A549 (cell line): Measurements from ENCODE around the gene DDX1. TPM values are rescaled to one million over a fixed set of nuclear protein-coding genes. Genes with fewer than 3 reads are reported as not detected.

Source experiments
- ATAC-seq, 2 experiments: fragments of 200-7000 bp in 1 of 2; fragments of >200 bp in 1 of 2; cut with Nextera tagmentation in 1 of 2; cut with Tn5 transposase in 1 of 2; 3 replicates each; pipeline versions ENCODE4 v1.8.0 to v1.9.1; 2018 to 2020; ENCODE audit warnings: mild to moderate bottlenecking in 1 of 2, moderate library complexity in 1 of 2
- CTCF ChIA-PET: fragments of 300-600 bp; sonication (Branson Sonifier 250); formaldehyde crosslinking; extraction: SDS; loops from one replicate; lab custom pipeline; 2021; ENCODE audit warnings: antibody characterized with exemption, inconsistent platforms; lab: Yijun Ruan, JAX
- POLR2A ChIA-PET: fragments of 350-600 bp; formaldehyde crosslinking; extraction: SDS; loops from one replicate; lab custom pipeline; 2021; ENCODE audit warnings: antibody characterized with exemption, inconsistent platforms; lab: Yijun Ruan, JAX
- DNase-seq, 2 experiments: peaks; one replicate each; pipeline versions ENCODE4 v3.0.0 to v3.0.0-alpha.2; 2011 to 2016; ENCODE audit warnings: low read depth in 1 of 2, low spot score in 1 of 2
- FAIRE-seq: peaks from 2 replicates; lab custom pipeline; 2011; peaks lifted over from hg19 to GRCh38; lab: Jason Lieb, UNC
- H3K27ac ChIP-seq, 2 experiments: fragments of >200 bp; sonication (Bioruptor Twin); formaldehyde crosslinking; 3 replicates each; pipeline ENCODE4 v1.5.1; 2016 to 2017
- H3K4me1 ChIP-seq: fragments of >200 bp; sonication (Bioruptor Twin); formaldehyde crosslinking; 3 replicates; pipeline ENCODE4 v1.6.1; 2016
- H3K4me2 ChIP-seq: fragments of >200 bp; sonication (Bioruptor Twin); formaldehyde crosslinking; 3 replicates; pipeline ENCODE4 v1.6.1; 2016
- H3K4me3 ChIP-seq: fragments of >200 bp; sonication (Bioruptor Twin); formaldehyde crosslinking; 3 replicates; pipeline ENCODE4 v1.5.1; 2016
- H3K9me3 ChIP-seq: fragments of >200 bp; sonication (Bioruptor Twin); formaldehyde crosslinking; 3 replicates; pipeline ENCODE4 v1.6.1; 2016
- CEBPB ChIP-seq, 2 experiments: fragments of >200 bp in 1 of 2; sonication (Bioruptor Twin) in 1 of 2; formaldehyde crosslinking in 1 of 2; IDR thresholded peaks; 2 replicates each; pipeline ENCODE4 v1.6.1; 2012 to 2016
- CTCF ChIP-seq: fragments of >200 bp; sonication (Bioruptor Twin); formaldehyde crosslinking; IDR thresholded peaks from 3 replicates; pipeline ENCODE4 v1.5.1; 2016
- FOSL2 ChIP-seq, 2 experiments: fragments of 450-650 bp in 1 of 2; fragments of >200 bp in 1 of 2; sonication (Bioruptor Twin) in 1 of 2; formaldehyde crosslinking; IDR thresholded peaks; 2 replicates each; pipeline versions ENCODE4 v1.5.0 to v1.6.1; 2016 to 2020; ENCODE audit warnings: mild to moderate bottlenecking in 1 of 2, moderate library complexity in 1 of 2
- HOXB5 ChIP-seq: fragments of 250-450 bp; sonication (Bioruptor Pico); IDR thresholded peaks from 2 replicates; pipeline ENCODE4 v1.5.0; 2020; ENCODE audit warnings: mild to moderate bottlenecking, moderate library complexity
- JUN ChIP-seq, 2 experiments: fragments of >200 bp; sonication (Bioruptor Twin); formaldehyde crosslinking; IDR thresholded peaks; 2 replicates in 1 of 2; 3 replicates in 1 of 2; pipeline ENCODE4 v1.6.1; 2016 to 2017
- JUNB ChIP-seq: fragments of >200 bp; sonication (Bioruptor Twin); formaldehyde crosslinking; IDR thresholded peaks from 2 replicates; pipeline ENCODE4 v1.6.1; 2016
- MAFK ChIP-seq: fragments of 450-650 bp; IDR thresholded peaks from 2 replicates; pipeline ENCODE4 v1.6.1; 2014; ENCODE audit not compliant: partially characterized antibody
- MAZ ChIP-seq: fragments of 150-350 bp; IDR thresholded peaks from 2 replicates; pipeline ENCODE4 v1.6.1; 2014; ENCODE audit warnings: antibody characterized with exemption, low read depth, low read length, borderline replicate concordance
- NPAS2 ChIP-seq: fragments of 250-450 bp; sonication (Bioruptor Pico); IDR thresholded peaks from 2 replicates; pipeline ENCODE4 v1.8.0; 2022; ENCODE audit warnings: mild to moderate bottlenecking, moderate library complexity, borderline replicate concordance
- RAD21 ChIP-seq, 2 experiments: fragments of >200 bp in 1 of 2; sonication (Bioruptor Twin) in 1 of 2; formaldehyde crosslinking in 1 of 2; IDR thresholded peaks in 1 of 2; conservative IDR thresholded peaks in 1 of 2; 2 replicates in 1 of 2; 3 replicates in 1 of 2; pipeline ENCODE4 v1.6.1; 2012 to 2018; ENCODE audit warnings: inconsistent platforms in 1 of 2
- RARB ChIP-seq: fragments of 250-450 bp; sonication (Bioruptor Pico); IDR thresholded peaks from 2 replicates; pipeline ENCODE4 v1.8.0; 2021; ENCODE audit warnings: mild to moderate bottlenecking, moderate library complexity
- SMC3 ChIP-seq: fragments of >200 bp; sonication (Bioruptor Twin); formaldehyde crosslinking; IDR thresholded peaks from 3 replicates; pipeline ENCODE4 v1.6.1; 2018; ENCODE audit warnings: inconsistent platforms
- TFCP2L1 ChIP-seq: fragments of 250-450 bp; sonication (Bioruptor Pico); IDR thresholded peaks from 2 replicates; pipeline ENCODE4 v1.5.0; 2021; ENCODE audit warnings: mild to moderate bottlenecking
- TP53 ChIP-seq: fragments of 250-450 bp; sonication (Bioruptor Pico); IDR thresholded peaks from 2 replicates; pipeline ENCODE4 v1.5.0; 2021; ENCODE audit warnings: mild to moderate bottlenecking, moderate library complexity
- ZC3H11A ChIP-seq: fragments of 450-650 bp; IDR thresholded peaks from 2 replicates; pipeline ENCODE4 v1.6.1; 2014; ENCODE audit warnings: antibody characterized with exemption, mild to moderate bottlenecking
- ZNF302 ChIP-seq: fragments of 250-450 bp; sonication (Bioruptor Pico); IDR thresholded peaks from 2 replicates; pipeline ENCODE4 v1.9.0; 2021; ENCODE audit warnings: inconsistent platforms, mild to moderate bottlenecking, moderate library complexity
- ZSCAN20 ChIP-seq: fragments of 250-450 bp; sonication (Bioruptor Pico); IDR thresholded peaks from 2 replicates; pipeline ENCODE4 v1.8.0; 2022; ENCODE audit warnings: mild to moderate bottlenecking, moderate library complexity
- whole genome bisulfite sequencing: methylation state at CpG from one replicate; pipeline ENCODE4 v1.1.6; 2017; ENCODE audit errors: missing lambda C conversion rate; 5-methylcytosine and 5-hydroxymethylcytosine counted together
- polyA plus RNA-seq, 4 experiments: library from polyadenylated mRNA; depleted of rRNA in 3 of 4; stranded (reverse); fragments of >200 nt; fragmentation: RNase III in 1 of 4; extraction: RNeasy Plus Mini Kit Qiagen cat#74134 plus additional on column Dnase treatment in 1 of 4; gene quantifications; 2 replicates in 3 of 4; 3 replicates in 1 of 4; pipeline ENCODE4 v1.2.3, GENCODE V29; 2011 to 2017
- TF ChIP-seq, protein P1 (sequence below): fragments of 200-600 bp; sonication (generic); IDR thresholded peaks from 2 replicates; pipeline ENCODE4 v1.6.1; 2016; ENCODE audit warnings: antibody characterized with exemption, mild to moderate bottlenecking, moderate library complexity

DDX1 gene
- polyA plus RNA-seq, 2 of the 4 experiments (the other 2 are of a cell fraction), result 157 to 214 TPM

- POLR2A ChIA-PET, result no interaction called here
Observed at GRCh38 chr2:15642815-15643500, 51.3 kb downstream of the DDX1 start.

GRCh38 chr2:15643791-15644585 is 52.3 kb downstream of the DDX1 start:
- ATAC-seq (no peak), DNase-seq (no peak), FAIRE-seq (no peak)
- POLR2A ChIA-PET, result no interaction called here
- Histone ChIP-seq H3K4me3 (no peak overlapping the region), H3K4me1 (no peaks in the 10 kb centered on the region), H3K27ac (no peak overlapping the region), H3K9me3 (peaks cover 6% of the 10 kb centered on the region; the same call in 1 of the 3 replicates), H3K4me2 (no peak overlapping the region)
- CTCF ChIA-PET, result interaction anchor here (0.6 to 1.4 kb wide), 4 partner anchors 107 to 965 kb away, joined by 3 to 5 read pairs (median 4); no protein-coding TSS in a partner anchor
- no peak for TF ChIP-seq TFCP2L1
- no peak for TF ChIP-seq NPAS2 (CRISPR knock-in tag)
- no peak for TF ChIP-seq HOXB5 (CRISPR knock-in tag)
- no peak for TF ChIP-seq MAZ
- TF ChIP-seq CTCF, result no peak
- no peak for TF ChIP-seq ZSCAN20 (CRISPR knock-in tag)
- TF ChIP-seq, protein P1, sequence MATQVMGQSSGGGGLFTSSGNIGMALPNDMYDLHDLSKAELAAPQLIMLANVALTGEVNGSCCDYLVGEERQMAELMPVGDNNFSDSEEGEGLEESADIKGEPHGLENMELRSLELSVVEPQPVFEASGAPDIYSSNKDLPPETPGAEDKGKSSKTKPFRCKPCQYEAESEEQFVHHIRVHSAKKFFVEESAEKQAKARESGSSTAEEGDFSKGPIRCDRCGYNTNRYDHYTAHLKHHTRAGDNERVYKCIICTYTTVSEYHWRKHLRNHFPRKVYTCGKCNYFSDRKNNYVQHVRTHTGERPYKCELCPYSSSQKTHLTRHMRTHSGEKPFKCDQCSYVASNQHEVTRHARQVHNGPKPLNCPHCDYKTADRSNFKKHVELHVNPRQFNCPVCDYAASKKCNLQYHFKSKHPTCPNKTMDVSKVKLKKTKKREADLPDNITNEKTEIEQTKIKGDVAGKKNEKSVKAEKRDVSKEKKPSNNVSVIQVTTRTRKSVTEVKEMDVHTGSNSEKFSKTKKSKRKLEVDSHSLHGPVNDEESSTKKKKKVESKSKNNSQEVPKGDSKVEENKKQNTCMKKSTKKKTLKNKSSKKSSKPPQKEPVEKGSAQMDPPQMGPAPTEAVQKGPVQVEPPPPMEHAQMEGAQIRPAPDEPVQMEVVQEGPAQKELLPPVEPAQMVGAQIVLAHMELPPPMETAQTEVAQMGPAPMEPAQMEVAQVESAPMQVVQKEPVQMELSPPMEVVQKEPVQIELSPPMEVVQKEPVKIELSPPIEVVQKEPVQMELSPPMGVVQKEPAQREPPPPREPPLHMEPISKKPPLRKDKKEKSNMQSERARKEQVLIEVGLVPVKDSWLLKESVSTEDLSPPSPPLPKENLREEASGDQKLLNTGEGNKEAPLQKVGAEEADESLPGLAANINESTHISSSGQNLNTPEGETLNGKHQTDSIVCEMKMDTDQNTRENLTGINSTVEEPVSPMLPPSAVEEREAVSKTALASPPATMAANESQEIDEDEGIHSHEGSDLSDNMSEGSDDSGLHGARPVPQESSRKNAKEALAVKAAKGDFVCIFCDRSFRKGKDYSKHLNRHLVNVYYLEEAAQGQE, result no peak
- no peak for TF ChIP-seq FOSL2 (IDR thresholded peaks at IDR 0.05)
- no peak for TF ChIP-seq FOSL2 (CRISPR knock-in tag; IDR thresholded peaks at IDR 0.05)
- no peak for TF ChIP-seq SMC3
- WGBS, result 87% methylated on average over 4 of the region's 4 CpGs

More at GRCh38 chr2:15642815-15643500, 51.3 kb downstream of the DDX1 start:
- ATAC-seq (no peak), DNase-seq (no peak), FAIRE-seq (no peak)
- H3K4me1 ChIP-seq, result no peaks in the 10 kb centered on the region
- 85% methylated on average over 13 of the region's 13 CpGs for WGBS
- H3K4me3 ChIP-seq, result no peak overlapping the region
- TF ChIP-seq ZC3H11A (no peak), RAD21 (conservative IDR thresholded peaks at IDR 0.05 in 1 of 2, IDR thresholded peaks at IDR 0.05 in 1 of 2) (no peak), JUNB (no peak), JUN (IDR thresholded peaks at IDR 0.05) (no peak), MAFK (no peak), TP53 (CRISPR knock-in tag) (no peak), ZNF302 (CRISPR knock-in tag) (no peak), CEBPB (IDR thresholded peaks at IDR 0.05) (no peak), RARB (CRISPR knock-in tag) (no peak)
- no peak overlapping the region for H3K4me2 ChIP-seq
- peaks cover 6% of the 10 kb centered on the region; the same call in 1 of the 3 replicates for H3K9me3 ChIP-seq
- no peak overlapping the region for H3K27ac ChIP-seq
- CTCF ChIA-PET, result interaction anchor here (0.6 to 3.7 kb wide), 7 partner anchors 50 to 966 kb away, joined by 3 to 14 read pairs (median 4); partner anchors contain the start of gene MYCN
